Urothelium cell line (cell line): ENCODE measurements around the gene FAM72B.
"Not testable (repeated sequence)": the region's sequence is repeated elsewhere in the genome, so short reads cannot be mapped to it uniquely, and the experiment has no call there.

ENCODE experiments used
- DNase-seq: peaks from one replicate; pipeline ENCODE4 v3.0.0; 2011; ENCODE audit warnings: low spot score, mixed read lengths
- FAIRE-seq: peaks from 2 replicates; lab custom pipeline; 2011; peaks lifted over from hg19 to GRCh38; lab: Jason Lieb, UNC

Gene FAM72B

DNA sequence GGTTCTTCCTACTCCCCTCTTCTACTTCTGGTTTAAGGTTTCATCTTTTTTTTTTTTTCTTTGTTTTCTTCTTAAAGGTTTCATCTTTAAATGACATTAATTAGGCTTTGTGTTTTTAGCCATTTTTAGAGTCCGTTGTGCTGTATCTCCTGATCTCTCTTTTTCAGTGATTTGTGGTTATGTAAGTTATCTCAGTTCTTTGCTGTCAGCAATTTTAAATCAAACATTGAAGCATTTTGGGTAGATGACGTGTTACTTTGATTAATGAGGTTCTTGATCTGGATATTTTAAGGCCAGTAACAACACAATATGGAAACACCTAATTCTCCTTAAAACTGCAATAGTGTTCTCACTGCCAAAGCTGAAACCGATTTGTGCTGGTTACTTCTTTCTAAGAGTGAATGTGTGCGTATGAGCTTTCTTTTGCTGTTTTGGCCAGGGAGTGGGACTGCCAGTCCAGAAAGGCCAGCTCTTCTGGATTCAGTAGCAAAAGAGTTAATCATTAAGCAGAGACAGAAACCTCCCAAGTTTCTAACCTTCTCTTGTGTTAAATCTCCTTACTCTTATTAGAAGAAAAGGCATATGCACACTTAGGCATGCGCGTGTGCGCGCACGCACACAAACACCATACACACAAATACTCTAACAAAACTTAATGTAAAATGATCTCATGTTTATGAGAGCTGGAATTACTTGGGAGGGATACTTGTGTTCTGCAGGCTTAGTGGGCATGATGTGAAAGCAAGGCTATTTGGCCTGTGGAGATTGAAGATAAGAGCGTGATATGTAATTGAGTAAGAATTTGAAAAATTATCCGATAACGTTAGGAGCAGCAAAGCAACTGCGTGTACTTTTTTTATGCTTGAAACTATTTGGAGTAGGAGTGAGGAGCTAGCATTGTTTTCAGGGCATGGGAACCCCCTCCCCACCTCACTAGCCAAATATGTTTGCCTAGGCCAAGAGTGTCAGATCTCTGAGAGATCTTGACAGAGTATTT lies 17.1 kb upstream of the FAM72B start:
- FAIRE-seq, DNase-seq: not testable (repeated sequence)

- FAIRE-seq, DNase-seq: not testable (repeated sequence)
These were observed 16.1 kb upstream of the FAM72B start for GRCh38 chr1:121200232-121200631.

DNA sequence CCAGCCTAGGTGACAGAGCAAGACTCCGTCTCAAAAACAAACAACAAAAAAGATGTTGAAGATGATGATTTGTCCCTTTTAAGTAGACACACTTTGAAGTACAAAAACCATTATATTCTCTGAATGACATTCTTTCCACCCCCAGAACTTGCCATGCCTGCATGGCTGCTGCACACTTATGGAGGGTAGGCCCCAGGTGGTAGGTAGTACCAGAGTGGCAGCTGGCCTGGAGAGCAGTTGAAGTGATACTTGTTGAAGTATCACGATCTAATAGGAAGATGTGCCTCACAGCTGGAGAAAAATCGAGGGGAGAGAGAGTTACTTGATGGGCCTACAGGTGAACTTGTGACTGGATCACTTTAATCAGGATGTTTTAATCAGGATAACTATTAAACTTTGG lies 15.6 kb upstream of the FAM72B start:
- not testable (repeated sequence) for DNase-seq, FAIRE-seq

- DNase-seq, FAIRE-seq: not testable (repeated sequence)
These were observed 13.1 kb upstream of the FAM72B start for GRCh38 chr1:121197095-121197882.

DNA sequence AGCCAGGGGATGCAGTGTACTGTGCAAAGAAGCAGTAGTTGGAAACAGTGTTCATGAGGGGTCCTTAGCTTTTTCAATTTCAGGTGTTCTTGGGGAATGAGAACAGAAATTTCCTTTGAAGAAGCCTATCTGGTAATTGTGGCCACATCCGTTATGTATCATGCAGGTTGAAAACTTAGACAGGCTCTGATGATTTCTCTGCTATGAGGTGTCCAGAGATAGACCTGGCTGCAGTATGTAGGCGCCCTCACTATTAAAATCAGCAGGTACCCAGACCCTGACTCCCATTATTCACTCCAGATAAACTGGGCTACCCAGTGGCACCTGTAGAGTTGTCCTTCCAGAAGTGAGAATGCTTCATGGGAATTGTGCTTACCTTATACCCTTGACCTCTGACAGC lies 8.4 kb upstream of the FAM72B start:
- not testable (repeated sequence) for DNase-seq

DNA sequence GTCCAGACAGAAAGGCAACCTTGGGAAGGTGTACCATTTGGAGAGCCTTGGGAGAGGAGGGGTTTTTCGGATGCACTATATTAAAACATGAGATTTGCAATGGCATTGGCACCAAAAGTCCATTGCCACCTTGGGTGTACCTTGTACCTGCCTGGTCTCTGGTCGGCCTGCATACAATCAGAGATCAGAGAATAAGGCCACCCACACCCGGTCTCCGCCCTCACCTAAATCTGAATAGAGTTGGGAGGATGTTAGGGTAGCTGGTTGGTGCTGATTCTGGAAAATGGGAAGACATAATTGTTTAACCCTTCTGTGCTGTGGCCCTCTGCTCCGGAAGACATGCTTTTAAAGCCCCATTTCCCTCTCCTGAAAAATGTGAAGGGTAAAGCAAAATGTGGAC lies 3.8 kb upstream of the FAM72B start:
- FAIRE-seq, DNase-seq: not testable (repeated sequence)

More for the DNA sequence above, 8.4 kb upstream of the FAM72B start:
- not testable (repeated sequence) for FAIRE-seq

GRCh38 chr1:121186191-121186590 lies 2.1 kb upstream of the FAM72B start:
- not testable (repeated sequence) for DNase-seq, FAIRE-seq

DNA sequence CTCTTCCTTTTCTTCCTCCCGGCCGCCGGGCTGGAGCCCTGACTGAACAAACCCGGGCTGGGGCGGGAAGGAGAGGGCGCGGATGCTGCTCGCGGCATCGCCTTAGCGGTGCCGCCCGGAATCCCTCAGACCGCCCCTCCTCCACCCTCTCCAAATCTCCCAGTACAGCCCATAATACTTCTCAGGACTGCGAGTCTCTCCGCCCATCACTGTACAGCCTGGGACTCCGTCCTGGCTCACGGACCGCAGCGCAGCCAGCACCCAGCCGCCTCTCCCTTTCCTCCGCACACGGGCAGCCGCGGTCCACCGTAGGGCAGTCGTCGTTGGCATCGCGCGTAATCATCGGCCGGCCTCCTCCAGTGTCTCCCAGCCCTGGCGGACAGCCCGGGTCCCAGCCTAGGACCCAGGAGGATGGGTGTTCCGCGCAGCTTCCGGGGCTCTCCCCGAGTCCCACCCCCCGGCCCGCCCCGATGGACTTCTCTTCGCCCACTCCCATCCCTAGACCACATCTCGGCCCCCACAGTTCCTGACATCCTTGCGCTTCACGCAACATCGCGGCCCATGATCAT lies 1.1 kb upstream of the FAM72B start:
- not testable (repeated sequence) for DNase-seq, FAIRE-seq

GRCh38 chr1:121183867-121184266 lies 273 bp downstream of the FAM72B start:
- not testable (repeated sequence) for DNase-seq, FAIRE-seq

- not testable (repeated sequence) for FAIRE-seq, DNase-seq
These were observed 5.9 kb downstream of the FAM72B start for GRCh38 chr1:121178197-121178596.

- not testable (repeated sequence) for DNase-seq, FAIRE-seq
These were observed 7.5 kb downstream of the FAM72B start for GRCh38 chr1:121176649-121177048.

DNA sequence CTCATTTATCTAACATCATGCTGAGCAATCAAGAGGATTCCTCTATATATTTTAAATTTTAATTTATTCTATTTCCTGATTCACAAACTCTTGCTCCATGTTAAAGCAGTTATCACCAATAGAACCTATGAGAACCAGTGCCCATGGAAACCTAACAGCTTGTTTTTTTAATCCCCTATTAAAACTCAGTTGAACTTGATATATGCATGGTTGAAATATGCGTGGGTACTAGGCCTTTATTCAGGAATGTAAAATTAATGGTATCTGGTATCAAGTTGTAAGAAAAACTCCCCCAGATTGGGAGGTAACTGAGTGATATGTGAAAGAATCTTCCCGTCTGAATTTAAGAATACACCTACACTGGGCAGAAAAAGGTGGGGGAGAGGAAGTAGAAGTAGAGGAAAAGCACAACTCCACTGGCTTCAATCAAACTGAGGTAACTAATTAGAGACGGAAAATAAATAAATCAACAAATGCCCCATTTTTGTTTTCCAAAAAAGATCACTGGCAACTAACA lies 15.9 kb downstream of the FAM72B start:
- not testable (repeated sequence) for FAIRE-seq, DNase-seq

DNA sequence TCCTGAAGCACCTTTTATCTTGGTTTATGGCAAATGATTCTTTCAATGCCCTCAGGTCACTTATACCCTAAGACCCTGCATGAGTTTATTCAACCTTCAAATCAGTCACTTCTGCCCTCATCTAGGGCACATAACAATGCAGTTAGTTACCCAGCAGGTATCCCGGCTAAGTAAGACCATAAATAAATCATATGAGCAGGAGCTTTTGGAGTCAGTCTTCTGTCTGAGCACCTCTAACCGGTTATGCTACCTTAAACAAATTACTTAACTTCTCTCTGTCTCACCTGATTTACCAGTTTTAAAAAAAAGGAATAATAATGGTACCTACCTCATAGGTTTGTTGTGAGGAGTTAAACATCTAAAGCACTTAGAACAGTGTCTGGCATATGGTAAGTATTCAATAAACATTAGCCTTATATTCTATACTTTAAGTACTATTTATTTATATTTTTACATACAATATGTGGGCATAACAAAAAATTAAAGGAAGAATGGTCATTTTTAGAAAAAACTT lies 16.9 kb downstream of the FAM72B start:
- not testable (repeated sequence) for FAIRE-seq, DNase-seq

DNA sequence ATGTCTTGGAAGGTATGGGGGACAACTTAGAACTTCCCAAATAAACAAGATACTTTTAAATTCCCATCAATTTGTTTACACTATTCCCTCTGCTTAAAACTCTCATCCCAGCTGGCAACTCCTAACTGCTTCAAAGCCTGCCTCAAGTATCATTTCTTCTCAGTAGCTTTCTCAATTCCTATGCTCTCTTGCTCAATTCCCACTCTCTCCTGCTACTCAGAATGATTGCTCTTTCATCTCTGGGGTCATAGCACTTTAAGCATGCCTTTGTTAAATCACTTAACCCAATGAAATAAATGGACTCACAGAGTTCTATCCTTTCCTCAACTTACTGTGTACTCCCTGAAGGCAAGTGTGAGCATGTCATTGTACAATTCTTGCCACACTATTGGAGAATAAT lies 18.8 kb downstream of the FAM72B start:
- DNase-seq, FAIRE-seq: not testable (repeated sequence)

DNA sequence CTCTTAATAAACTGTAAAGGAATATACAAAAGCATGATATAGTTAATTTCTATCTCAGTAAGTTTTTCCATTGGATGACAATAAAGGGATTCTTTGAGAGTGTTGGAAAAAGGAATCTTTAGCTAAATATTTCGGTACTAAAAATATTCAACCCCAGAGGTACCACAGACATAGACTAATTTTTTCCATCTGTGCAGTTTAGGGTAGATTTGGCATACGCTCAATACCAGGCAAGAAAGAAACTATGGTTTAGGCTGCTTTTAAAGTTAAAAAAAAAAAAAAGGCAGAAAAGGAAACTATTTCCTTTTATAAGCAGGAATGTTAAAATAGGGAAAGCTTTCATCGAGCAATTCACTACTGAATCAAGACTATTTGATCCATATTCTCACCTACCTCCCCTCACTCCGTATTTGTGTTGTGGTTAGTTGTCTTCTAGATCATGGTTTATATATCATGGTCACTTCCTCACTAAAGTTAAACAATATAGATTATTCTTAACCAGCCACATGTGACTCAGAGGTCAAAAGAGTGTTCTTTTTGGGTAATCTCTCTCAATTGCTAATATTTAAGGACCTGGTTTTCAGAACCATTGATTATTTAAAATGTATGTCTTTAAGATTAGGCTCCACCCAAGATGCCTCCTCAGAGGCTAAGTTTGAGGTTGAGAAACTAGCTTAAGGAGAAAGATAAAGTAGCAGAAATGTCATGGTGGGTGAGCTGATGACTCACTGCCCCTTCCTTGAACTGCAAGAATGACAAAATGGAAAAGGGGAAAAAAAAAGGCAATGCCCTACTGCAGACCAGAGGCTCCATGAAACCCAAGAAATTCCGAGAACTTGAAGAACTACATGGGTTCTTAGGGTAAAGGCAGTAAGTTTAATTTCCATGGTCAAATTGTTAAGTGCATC lies 20.0 kb downstream of the FAM72B start:
- DNase-seq, FAIRE-seq: not testable (repeated sequence)

GRCh38 chr1:121161199-121161901 lies 22.8 kb downstream of the FAM72B start:
- not testable (repeated sequence) for FAIRE-seq, DNase-seq

- not testable (repeated sequence) for DNase-seq, FAIRE-seq
These were observed 24.0 kb downstream of the FAM72B start for GRCh38 chr1:121160118-121160517.

DNA sequence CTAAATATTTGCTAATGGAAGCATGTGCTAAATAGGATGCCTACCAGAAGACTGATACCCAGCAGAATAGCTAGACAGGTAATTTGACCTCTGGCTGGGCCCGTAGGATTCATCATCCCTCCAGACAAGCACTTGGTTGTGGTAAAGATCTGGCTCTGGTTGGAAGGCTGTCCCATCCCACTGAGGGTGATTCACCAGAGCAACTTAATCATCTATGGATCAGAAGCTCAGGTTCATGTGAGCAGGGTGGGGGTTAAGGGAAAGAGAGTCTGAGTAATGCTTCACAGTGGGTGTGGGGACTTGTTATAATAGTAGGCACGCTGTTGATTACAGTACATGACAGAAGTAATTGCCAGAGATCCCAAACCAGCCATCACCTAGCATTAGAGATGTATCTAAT lies 26.5 kb downstream of the FAM72B start:
- FAIRE-seq, DNase-seq: not testable (repeated sequence)
